ENCODE data around the gene DBH.
A peak's percentile ranks its signal among the peaks of the same experiment; 100 is the strongest.

GRCh38 chr9:133664173-133665050, 28.2 kb downstream of the DBH start:
- TF ChIP-seq CTCF (conservative IDR thresholded peaks at IDR 0.05; ENCODE audit: low read length) (peak; percentile 57), EZH2phosphoT487 (IDR thresholded peaks at IDR 0.05; ENCODE audit: borderline replicate concordance, low read depth, low read length) (no peak)
